ENCODE results near the gene CUL3. TPM values are rescaled to one million over a fixed set of nuclear protein-coding genes. Genes with fewer than 3 reads are reported as not detected.
"Not testable (repeated sequence)": the region's sequence is repeated elsewhere in the genome, so short reads cannot be mapped to it uniquely, and the experiment has no call there.

CUL3 gene
- 79.0 TPM in 2 replicates for total RNA-seq

DNA sequence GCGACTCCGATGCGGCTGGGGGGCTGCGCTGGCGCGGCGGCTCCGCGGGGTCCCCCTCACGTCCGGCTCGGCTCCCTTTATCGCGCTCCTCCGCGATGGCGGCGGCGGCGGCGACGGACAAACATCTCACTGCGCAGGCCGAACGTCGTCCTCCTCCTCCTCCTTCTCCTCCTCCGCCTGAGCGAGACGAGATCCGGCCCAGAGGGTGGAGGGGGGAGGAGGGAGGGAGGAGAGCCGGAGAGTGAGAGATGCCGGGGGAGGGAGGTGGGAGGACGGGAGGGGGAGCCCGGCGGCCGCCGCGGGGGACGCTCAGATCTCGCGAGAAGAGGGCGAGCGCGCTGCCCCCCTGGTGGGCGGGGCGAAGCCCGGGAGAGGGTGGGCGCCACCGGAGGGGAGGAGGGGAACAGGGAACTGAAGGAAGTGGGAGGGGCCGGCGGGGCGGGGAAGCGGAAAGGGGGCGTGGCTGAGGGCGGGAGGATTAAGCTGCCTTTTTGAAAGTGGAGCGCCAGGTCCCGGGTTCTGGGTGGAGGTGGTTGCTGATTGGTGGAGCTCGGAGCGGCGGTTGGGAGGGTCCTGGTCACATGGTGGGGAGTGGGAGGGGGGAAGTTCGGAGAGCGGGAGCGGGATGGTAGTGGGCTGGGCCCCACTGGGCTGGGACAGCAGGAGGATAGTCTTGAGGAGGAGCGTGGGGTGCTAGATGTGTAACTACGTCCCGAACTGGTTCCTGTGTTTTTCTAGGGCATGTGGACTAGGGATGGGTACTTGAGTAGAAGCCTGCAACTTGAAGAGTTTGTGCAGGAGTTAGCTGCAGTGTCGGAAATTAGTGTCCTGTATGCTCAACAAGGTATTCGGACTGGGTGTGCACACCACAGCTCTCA, at the start of gene CUL3:
Gene CUL3, minus strand, starts transcription at position 153 of the 878 bp plus-strand sequence. CDS start 354 bp downstream, outside the sequence.
- intact Hi-C loops (cut with micrococcal nuclease), result loop anchor here (1.0 to 10.0 kb wide), 10 partner anchors 17 to 1929 kb away; partner anchors contain the start of genes ACSL3, DOCK10, FARSB and MRPL44

DNA sequence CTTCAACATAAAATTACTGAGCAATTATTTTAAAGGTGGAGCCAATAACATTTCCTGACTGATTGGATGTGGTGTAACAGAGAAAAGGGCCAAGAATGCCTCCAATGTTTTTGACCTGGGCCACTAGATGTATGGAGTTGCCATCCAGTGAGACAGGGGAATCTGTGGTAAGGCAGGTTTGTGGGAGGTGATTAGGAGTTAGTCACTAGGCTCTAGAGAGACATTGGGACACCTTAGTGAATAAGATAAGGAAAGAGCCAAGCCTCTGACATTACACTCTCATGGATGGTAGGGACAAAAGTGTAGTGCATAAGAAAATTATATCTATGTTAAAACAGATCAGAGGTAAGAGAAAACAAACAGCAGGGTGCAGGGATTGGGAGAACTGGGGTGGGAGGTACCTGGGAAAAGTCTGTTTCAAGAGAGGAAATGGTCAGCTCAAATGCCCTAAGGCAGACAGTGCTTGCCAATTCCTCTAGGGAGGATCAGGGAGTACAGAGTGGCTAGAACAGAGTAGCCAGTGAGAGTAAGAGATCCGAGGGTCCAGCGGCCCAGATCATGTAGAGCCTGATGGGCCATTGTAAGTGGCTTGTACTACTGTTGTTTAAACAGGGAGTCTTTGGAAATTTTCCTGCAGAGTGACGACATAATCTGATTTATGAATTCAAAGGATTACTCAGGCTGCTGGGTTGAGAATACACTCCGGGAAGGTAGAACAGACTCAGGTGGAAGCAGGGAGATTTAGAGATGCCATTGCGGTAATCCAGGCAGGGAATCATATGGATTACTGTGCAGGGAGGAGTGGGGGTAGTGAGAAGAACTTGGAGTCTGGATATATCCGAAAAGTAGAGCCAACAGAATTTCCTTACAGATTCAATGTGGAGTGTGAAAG, 45.7 kb upstream of the CUL3 start:
- intact Hi-C loops (cut with micrococcal nuclease), result no loop called here

DNA sequence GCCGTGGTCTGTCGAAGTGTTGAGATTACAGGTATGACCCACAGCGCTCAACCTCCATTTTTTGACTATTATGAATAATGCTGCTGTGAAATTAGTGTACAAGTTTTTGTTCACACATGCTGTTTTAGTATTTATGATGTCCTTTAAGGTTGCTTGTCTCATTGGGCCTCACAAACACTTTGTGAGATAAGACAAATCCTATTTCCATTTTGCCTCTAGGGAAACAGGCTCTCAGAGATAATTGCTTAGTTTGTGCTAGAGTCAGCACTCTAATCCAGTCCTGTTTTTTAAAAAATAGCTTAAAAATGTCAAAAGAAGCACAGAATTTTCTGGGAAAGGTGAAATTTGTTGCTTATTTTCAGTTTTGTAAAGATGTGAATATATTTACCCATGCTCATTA, 43.3 kb upstream of the CUL3 start:
- intact Hi-C loops (cut with micrococcal nuclease), result no loop called here

DNA sequence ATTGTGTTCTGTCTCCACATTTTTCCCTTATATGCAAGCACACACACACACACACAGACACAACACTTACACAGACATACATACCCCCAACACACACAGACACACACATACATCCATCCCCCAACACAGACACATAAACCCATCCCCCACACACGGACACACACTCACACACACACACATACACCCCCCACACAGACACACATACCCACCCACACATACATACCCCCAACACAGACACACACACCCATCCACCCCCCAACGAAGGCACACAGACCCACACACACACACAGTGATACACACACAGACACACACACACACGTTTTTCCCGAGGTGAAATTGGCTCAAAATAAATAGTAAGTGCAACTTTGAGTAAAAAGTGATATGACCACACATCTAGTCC, 41.6 kb upstream of the CUL3 start:
- intact Hi-C loops (cut with micrococcal nuclease), result no loop called here

DNA sequence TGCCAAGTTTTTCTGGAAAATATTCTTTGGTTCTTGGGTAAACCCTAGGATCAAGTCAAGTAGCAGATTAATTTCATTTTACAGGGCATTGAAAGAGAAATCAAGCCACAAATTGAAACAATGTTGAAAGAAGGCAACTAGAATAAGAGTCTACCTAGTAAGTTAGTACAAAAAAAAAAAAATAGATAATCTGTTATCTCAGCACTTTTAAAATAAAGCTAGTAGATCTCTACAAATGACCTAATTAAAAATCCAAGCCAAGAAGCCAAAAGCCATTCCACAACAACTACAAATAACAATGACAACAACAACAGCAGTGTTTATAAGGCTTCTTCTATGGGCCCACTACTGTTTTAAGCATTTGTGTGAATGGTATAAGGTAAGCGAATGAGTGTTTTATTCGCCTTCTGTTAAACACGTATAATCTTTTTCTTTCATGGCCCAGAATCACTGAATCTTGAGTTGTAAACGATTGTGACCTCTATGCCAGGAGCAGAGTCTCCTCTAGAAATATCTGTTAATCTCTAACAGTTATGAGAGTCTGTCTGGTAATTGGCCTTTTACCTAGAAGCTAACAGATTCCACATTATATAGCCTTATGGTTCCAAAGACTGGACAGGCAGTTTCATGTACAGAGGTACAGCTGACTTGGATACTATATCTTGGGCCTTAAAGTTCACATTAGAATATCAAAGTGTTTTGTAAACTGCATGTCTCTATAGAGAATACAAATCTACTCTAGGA, 28.6 kb upstream of the CUL3 start:
- intact Hi-C loops (cut with micrococcal nuclease), result no loop called here

DNA sequence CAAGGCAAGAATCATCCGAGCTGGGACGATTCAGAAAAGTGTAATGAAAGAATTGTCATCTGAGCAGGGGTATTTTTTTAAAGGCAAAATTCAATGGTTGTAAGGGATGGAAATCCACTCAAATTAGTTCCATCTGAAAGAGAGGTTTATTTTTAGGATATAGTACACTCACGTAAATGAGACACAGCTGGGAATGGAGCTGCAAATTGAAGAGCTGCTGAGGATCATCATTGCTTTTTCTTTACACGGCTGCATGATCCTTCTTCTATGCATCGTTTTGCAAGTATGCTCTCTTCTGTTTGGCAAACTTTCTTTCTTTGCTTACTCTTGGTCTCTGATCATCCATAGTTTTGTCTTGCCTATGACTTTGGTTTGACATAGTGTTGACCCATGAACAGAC, 27.4 kb upstream of the CUL3 start:
- intact Hi-C loops (cut with micrococcal nuclease), result no loop called here

DNA sequence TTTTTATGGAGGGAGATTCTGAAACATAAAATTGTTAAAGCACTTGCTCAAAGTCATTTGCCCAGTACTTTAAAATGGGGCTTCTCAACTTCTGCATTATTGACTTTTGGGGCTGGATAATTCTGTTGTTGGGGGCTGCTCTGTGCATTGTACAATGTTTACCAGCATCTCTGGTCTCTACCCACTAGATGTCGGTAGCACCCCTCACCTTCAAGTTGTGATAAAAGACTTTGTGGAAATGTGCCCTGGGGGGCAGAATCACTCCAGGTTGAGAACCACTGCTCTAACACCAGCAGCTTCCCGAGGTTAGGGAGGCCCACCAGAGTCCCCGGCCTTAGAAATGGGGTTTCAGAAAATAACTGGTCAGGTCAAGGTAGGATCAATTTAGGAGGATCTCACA, 26.8 kb upstream of the CUL3 start:
- intact Hi-C loops (cut with micrococcal nuclease), result no loop called here

DNA sequence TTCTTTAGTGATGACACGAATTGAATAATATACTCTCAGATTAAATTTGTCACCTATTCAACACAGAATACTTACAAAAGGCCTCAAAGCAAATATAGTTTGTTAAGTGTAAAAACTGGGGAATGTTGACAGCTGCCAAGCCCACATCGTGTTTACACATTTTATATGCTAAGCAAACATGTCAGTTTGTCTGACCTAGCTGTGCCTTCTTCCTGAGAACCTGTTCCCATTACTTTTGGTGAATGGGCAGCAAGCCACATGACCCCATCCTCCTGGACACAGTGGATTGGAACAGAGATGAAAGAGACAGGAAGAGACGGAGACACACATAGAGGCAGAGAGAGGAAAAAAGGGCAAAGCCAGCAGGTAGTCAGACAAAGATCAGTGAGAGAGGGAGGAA, 22.9 kb upstream of the CUL3 start:
- intact Hi-C loops (cut with micrococcal nuclease), result no loop called here

DNA sequence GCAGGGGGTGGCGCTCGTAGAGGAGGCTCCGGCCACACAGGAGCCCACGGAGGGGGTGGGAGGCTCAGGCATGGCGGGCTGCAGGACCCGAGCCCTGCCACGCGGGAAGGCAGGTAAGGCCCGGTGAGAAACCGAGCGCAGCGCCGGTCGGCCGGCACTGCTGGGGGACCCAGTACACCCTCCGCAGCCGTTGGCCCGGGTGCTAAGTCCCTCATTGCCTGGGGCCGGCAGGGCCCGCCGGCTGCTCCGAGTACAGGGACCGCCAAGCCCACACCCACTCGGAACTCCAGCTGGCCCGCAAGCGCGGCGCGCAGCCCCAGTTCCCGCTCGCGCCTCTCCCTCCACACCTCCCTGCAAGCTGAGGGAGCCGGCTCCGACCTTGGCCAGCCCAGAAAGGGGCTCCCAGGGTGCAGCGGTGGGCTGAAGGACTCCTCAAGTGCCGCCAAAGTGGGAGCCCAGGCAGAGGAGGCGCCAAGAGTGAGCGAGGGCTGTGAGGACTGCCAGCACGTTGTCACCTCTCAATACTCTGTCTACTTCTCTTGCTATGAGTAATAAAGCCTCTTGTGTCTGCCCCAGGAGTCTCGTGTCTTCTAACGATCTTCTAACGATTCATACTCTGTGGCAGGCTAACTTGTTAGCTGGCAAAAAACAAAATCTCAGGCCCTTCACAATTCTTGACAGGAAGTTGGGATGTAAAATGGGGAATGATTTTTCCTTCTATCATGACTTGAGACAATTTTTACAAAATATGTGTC, 18.8 kb upstream of the CUL3 start:
- intact Hi-C loops (cut with micrococcal nuclease), result not testable (repeated sequence)

DNA sequence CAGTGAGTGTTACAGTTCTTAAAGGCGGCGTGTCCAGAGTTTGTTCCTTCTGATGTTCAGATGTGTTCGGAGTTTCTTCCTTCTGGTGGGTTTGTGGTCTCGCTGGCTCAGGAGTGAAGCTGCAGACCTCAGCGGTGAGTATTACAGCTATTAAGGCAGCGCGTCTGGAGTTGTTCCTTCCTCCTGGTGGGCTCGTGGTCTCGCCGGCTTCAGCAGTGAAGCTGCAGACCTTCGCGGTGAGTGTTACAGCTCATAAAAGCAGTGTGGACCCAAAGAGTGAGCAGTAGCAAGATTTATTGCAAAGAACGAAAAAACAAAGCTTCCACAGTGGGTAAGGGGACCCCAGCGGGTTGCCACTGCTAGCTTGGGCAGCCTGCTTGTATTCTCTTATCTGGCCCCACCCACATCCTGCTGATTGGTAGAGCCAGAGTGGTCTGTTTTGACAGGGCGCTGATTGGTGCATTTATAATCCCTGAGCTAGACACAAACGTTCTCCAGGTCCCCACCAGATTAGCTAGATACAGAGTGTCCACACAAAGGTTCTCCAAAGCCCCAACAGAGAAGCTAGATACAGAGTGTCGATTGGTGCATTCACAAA, 17.7 kb upstream of the CUL3 start:
- intact Hi-C loops (cut with micrococcal nuclease), result loop anchor here (1.0 kb wide), 1 partner anchor 17 kb away; no protein-coding TSS in a partner anchor

DNA sequence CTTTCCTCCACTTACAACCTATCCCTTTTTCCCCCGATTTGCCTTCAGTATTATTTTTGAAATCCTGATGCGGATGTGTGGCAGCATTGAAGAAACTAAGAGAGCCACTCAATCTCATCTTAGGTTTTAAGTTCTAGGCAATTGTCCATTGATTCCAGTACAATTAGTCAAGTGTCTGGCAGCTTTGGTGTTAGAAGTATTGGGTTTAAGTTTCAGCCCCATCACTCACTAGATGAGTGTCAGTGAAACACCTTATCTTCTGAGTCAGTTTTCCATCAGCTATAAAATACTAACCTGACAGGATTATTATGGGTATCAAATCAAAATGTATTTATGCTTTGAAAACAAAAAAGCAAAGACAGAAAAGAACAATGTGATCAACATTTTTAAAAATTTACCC, 16.8 kb upstream of the CUL3 start:
- intact Hi-C loops (cut with micrococcal nuclease), result loop anchor here (1.0 kb wide), 1 partner anchor 16 kb away; no protein-coding TSS in a partner anchor

DNA sequence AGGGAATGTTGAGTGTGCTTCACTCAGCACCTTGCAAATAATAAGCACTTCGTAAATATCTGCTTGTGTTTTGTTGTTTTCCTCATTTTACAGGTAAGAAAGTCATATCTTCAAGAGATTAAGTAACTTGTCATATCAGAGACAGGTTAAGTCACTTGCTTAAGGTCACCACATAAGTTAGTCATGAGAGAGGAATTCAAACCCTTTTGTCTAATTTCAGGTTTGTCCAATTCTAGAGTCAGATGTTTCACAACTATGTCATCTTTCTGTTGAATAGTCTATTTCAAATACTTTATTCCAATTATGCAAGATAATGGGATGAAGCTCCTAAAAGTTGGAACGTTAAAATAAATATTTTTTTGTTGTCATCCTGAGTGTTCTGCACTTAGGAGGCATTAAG, 13.5 kb upstream of the CUL3 start:
- intact Hi-C loops (cut with micrococcal nuclease), result no loop called here

DNA sequence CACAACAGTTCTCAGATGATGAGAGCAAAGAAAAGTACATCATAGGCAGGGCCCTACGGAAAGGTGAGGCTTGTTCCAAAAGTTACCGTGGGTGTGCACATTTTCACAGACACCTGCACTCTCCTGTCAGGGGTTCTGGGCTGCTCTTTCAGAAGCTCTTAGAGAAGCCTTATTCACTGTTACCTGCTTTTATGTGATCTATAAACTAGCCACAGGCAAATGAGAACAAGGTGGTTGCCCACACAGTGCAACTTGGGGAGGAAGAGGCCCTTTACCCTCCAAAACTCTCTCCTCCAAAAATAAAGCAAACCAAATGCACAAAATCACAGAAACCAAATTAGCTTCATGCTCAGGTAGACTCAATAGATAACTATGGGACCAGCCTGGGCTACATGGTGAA, 11.1 kb upstream of the CUL3 start:
- intact Hi-C loops (cut with micrococcal nuclease), result no loop called here

DNA sequence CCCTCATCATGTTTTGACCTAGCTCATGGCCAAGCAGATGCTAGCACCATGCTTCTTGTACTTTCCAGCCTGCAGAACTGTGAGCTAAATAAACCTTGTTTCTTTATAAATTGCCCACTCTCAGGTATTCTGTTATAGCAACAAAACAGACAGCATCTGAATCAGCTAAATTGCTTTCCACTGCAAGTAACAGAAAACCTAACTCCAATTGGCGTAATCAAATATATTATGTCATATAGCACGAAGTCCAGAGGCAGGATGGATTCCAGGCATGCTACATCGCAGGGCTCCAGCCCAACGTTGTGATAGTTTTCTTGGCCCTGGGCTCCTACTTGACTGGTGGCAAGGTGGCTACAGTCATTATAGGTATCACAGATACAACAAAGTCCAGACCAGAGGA, 10.4 kb upstream of the CUL3 start:
- intact Hi-C loops (cut with micrococcal nuclease), result no loop called here

DNA sequence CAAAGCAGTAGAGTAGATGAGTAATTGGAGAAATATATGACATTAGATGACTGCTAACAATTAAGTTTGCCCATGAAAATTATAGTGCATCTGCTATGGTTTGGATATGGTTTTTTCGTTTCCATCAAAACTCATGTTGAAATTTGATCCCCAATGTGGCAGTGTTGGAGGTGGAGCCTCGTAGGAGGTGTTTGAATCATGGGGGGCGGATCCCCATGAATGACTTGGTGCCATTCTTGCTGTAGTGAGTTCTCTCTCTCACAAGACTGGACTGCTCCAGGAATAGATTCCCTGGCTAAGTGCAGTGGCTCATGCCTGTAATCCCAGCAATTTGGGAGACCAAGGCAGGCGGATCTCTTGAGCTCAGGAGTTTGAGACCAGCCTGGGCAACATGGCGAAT, 9.7 kb upstream of the CUL3 start:
- intact Hi-C loops (cut with micrococcal nuclease), result no loop called here

DNA sequence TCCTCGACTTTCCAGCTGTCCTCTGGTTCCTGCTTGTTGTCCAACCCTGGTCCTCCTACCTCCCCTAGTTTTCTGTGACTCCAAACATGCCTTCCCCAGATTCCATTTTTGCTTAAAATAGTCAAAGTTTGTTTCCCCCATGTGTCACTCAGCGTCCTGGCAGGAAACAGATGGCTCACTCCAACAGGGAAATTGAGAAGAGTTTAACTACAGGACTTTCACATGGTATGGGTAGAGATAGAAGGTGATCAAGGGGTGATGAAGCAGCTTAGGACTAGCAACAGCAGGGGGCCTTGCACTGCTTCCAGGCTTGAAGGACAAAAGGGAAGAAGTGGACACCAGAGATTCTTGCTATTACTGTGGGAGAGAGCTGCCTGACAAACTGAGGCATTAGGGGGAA, 6.1 kb upstream of the CUL3 start:
- intact Hi-C loops (cut with micrococcal nuclease), result no loop called here

DNA sequence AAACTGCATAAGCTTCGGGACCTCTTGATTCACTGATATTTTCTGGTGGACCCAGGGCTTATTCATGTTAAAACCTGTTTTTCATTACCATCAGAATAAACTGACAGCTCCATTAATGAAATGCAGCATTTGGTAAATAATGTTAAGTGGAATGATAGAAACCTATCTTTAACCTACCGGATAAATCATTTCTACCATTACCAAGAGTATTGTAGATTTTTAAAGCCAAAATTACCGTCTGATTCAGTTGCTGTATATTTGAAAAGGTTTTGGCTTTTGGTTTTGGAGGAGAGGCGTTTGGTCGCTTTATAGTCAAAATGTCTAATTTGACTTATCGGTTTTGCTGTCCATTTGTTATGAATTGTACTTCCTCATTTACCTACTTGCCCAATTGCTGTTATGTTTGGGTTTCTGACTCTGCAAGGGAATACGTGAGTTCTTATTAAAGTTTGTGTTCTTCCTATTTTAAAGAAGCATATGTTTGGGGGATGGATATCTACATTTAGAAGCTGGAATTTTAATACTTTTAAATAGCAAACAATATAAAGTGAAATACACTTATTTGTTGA, 1.0 kb upstream of the CUL3 start:
- intact Hi-C loops (cut with micrococcal nuclease), result loop anchor here (1.0 to 10.0 kb wide), 5 partner anchors 16 to 1724 kb away; partner anchors contain the start of genes ACSL3 and DOCK10

DNA sequence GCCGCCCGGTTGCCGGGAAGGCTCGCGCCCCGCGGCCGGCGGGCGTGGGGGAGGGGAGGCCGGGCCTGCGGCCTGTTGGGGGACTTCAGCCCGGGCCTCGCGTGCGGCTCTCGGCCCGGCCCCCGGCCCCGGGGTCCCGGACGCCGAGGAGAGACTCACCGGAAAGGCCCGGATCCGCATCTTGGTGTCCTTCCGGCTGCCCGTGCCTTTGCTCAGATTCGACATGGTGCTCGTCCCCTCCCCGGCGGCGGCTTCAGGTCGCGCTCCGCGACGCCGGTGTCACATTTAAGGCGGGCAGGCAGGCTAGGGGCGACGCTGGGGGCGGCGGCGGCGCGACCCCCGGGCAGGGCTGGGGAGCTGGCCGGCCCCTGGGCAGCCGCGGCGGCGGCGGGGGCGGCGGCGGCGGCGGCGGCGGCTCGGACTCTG, 365 bp downstream of the CUL3 start:
- intact Hi-C loops (cut with micrococcal nuclease), result loop anchor here (1.0 to 10.0 kb wide), 10 partner anchors 8 to 1928 kb away; partner anchors contain the start of genes ACSL3, DOCK10, FARSB and MRPL44

DNA sequence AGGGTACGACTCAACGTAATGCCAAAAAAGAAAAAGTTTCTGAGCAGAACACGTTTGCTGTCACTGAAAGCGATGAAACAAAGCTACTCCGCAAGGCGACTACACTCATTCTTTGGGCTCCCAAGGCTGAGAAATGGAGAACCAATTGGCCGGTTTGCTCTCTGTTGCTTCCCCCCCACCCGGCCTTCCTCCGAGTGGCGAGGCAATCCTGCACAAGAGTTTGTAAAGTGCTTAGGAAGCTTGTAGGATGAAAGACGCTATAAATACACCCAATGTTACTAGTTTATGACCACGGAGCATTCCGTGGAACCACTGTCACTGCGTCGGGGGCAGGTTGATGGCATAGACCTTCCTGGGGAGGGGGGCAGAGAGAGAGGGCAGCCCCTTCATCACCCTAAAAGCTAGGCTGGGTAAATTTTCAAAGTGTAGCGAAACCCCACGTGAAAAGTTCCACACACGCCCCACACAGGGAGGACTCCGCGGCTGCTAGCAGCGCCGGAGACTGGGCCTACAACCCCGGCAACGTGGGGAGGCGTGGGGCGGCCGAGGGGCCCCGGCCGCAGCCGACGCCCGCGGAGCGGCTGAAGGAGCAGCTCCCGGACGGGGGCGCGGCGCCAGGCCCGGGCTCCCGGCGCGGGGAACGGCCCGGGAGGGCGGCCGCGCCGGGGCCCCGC, 915 bp downstream of the CUL3 start:
- intact Hi-C loops (cut with micrococcal nuclease), result loop anchor here (1.0 to 10.0 kb wide), 4 partner anchors 8 to 557 kb away; no protein-coding TSS in a partner anchor
